AG09319 (cell line): ENCODE measurements around the gene RABGAP1L.

ENCODE experiments used
- DNase-seq: peaks from one replicate; pipeline ENCODE4 v3.0.0-alpha.2; 2010; ENCODE audit warnings: low read depth; ENCODE audit errors: extremely low read depth
- TF ChIP-seq, protein P1 (sequence below): IDR thresholded peaks from 2 replicates; pipeline ENCODE4 v1.5.1; 2011; ENCODE audit warnings: low read depth, mild to moderate bottlenecking, inconsistent platforms, low read length, moderate library complexity

The RABGAP1L gene

DNA sequence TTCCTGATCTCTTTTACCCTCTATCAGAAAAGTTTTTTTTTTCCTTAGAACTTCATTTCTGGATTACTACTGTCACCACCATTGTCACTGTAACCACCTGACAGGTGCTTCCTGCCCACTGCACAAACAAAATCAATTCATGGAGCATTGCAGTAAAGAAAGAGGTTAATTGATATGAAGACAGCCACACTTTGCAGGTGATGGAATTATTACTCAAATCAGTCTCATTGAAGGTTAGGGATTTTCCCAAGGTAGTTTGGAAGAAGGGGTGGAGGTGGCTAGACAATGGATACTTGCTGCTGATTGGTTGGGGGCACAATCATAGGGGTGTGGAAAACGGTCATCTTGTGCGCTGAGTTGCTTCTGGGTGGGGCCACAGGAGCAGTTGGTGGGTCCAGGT is 609.6 kb downstream of the RABGAP1L start:
- TF ChIP-seq, protein P1, sequence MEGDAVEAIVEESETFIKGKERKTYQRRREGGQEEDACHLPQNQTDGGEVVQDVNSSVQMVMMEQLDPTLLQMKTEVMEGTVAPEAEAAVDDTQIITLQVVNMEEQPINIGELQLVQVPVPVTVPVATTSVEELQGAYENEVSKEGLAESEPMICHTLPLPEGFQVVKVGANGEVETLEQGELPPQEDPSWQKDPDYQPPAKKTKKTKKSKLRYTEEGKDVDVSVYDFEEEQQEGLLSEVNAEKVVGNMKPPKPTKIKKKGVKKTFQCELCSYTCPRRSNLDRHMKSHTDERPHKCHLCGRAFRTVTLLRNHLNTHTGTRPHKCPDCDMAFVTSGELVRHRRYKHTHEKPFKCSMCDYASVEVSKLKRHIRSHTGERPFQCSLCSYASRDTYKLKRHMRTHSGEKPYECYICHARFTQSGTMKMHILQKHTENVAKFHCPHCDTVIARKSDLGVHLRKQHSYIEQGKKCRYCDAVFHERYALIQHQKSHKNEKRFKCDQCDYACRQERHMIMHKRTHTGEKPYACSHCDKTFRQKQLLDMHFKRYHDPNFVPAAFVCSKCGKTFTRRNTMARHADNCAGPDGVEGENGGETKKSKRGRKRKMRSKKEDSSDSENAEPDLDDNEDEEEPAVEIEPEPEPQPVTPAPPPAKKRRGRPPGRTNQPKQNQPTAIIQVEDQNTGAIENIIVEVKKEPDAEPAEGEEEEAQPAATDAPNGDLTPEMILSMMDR, result no peak
- DNase-seq, result no peak

GRCh38 chr1:174769961-174770549 is 610.7 kb downstream of the RABGAP1L start:
- TF ChIP-seq, protein P1, result peak; percentile 74
- DNase-seq, result peak; percentile 39

DNA sequence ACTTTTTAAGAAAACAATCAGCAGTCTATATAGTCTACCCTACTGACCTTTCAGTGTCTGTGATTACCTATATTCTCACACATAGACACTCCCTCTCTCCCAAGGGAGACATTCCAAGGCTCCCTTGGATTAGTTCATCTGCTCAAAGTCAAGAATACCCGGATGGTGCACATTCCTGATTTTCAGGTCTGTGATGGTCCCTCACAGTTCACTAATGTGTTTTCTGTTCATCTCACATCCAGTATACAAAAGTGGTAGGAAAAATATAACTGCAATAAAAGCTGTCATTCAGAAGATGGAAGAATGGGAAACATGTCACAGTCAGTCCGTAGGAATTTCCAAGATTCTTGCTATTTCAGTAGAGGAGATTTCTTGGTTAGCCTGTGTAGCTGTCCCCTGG is 616.3 kb downstream of the RABGAP1L start:
- TF ChIP-seq, protein P1, result no peak
- DNase-seq, result no peak

DNA sequence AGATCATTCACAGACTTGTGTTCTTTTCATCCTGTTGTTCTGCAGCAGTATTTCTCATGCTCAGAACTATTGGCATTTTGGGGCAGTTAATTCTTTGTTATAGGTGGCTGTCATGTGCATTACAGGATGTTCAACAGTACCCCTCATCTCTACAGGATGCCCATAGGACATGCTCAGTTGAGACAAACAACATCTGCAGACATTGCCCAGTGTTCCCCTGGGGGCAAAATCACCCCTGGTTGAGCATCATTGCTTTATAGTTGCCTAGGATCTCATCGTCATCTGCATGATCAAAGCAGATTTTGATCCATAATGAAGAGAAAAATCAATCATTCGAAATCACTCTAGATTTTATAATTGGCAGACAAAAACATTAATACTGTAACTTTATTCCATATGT is 617.9 kb downstream of the RABGAP1L start:
- DNase-seq, result no peak
- TF ChIP-seq, protein P1, result no peak

- TF ChIP-seq, protein P1, result no peak
- no peak for DNase-seq
These were observed 626.2 kb downstream of the RABGAP1L start for GRCh38 chr1:174785510-174785909.

GRCh38 chr1:174786358-174786757 is 627.0 kb downstream of the RABGAP1L start:
- no peak for DNase-seq
- TF ChIP-seq, protein P1, result no peak

GRCh38 chr1:174786760-174787159 is 627.4 kb downstream of the RABGAP1L start:
- DNase-seq, result no peak
- TF ChIP-seq, protein P1, result no peak
